Hepatocyte (in vitro differentiated cells): ENCODE data around the gene SNAI1. TPM values are rescaled to one million over a fixed set of nuclear protein-coding genes. Genes with fewer than 3 reads are reported as not detected.

Experiments used
- DNase-seq: peaks from one replicate; pipeline ENCODE4 v3.0.0-alpha.2; 2016; ENCODE audit warnings: low spot score
- H2AFZ ChIP-seq: fragments of 200-600 bp; sonication (generic); 2 replicates; pipeline ENCODE4 v1.6.0; 2016; ENCODE audit warnings: antibody characterized with exemption, mild to moderate bottlenecking
- H3K27ac ChIP-seq: fragments of 200-600 bp; sonication (generic); 2 replicates; pipeline ENCODE4 v1.5.1; 2016; ENCODE audit warnings: mild to moderate bottlenecking
- H3K27me3 ChIP-seq: fragments of 200-600 bp; sonication (generic); 2 replicates; pipeline ENCODE4 v1.6.1; 2016
- H3K36me3 ChIP-seq: fragments of 200-600 bp; sonication (generic); replicated peaks from 2 replicates; pipeline ENCODE4 v1.5.1; 2016; ENCODE audit warnings: low read depth; ENCODE audit not compliant: insufficient read depth
- H3K4me1 ChIP-seq: fragments of 200-600 bp; sonication (generic); 2 replicates; pipeline ENCODE4 v1.5.1; 2016; ENCODE audit warnings: mild to moderate bottlenecking, moderate library complexity; ENCODE audit not compliant: insufficient read depth
- H3K4me2 ChIP-seq: fragments of 200-600 bp; sonication (generic); 2 replicates; pipeline ENCODE4 v1.6.0; 2016
- H3K4me3 ChIP-seq: fragments of 200-600 bp; sonication (generic); 2 replicates; pipeline ENCODE4 v1.5.1; 2016; ENCODE audit warnings: mild to moderate bottlenecking
- H3K79me2 ChIP-seq: fragments of 200-600 bp; sonication (generic); 2 replicates; pipeline ENCODE4 v1.6.0; 2017; ENCODE audit warnings: mild to moderate bottlenecking
- H3K9me2 ChIP-seq: fragments of 200-600 bp; sonication (generic); replicated peaks from 2 replicates; pipeline ENCODE4 v1.6.0; 2017; ENCODE audit warnings: mild to moderate bottlenecking; ENCODE audit not compliant: insufficient read depth
- H3K9me3 ChIP-seq: fragments of 200-600 bp; sonication (generic); 2 replicates; pipeline ENCODE4 v1.5.1; 2016; ENCODE audit warnings: low read depth, mild to moderate bottlenecking
- H4K20me1 ChIP-seq: fragments of 200-600 bp; sonication (generic); 2 replicates; pipeline ENCODE4 v1.6.0; 2016; ENCODE audit warnings: mild to moderate bottlenecking; ENCODE audit not compliant: insufficient read depth, poor library complexity, severe bottlenecking
- CTCF ChIP-seq: fragments of 200-600 bp; sonication (generic); IDR thresholded peaks from 2 replicates; pipeline ENCODE4 v1.5.1; 2016; ENCODE audit warnings: antibody characterized with exemption, mild to moderate bottlenecking; ENCODE audit not compliant: poor library complexity
- EZH2 ChIP-seq: fragments of 200-600 bp; sonication (generic); IDR thresholded peaks from 2 replicates; pipeline ENCODE4 v1.6.1; 2016; ENCODE audit warnings: antibody characterized with exemption, mild to moderate bottlenecking, borderline replicate concordance
- EZH2phosphoT487 ChIP-seq: fragments of 200-600 bp; sonication (generic); IDR thresholded peaks from one replicate; pipeline ENCODE4 v1.6.1; 2018; ENCODE audit warnings: antibody characterized with exemption, mild to moderate bottlenecking, low read depth, moderate library complexity; ENCODE audit not compliant: unreplicated experiment, severe bottlenecking
- WGBS: methylation state at CpG from one replicate; pipeline ENCODE4 v1.1.6; 2016; ENCODE audit warnings: low lambda C conversion rate; ENCODE audit errors: missing lambda C conversion rate; 5-methylcytosine and 5-hydroxymethylcytosine counted together
- polyA plus RNA-seq: library from polyadenylated mRNA; unstranded; fragments of >200 nt; fragmentation: Nextera tagmentation; extraction: Ambion mirVana; gene quantifications from 2 replicates; pipeline ENCODE4 v1.2.1, GENCODE V29; 2016
- small RNA-seq: library from RNA; depleted of rRNA; stranded (forward); fragments of <200 nt; gene quantifications from one replicate; pipeline ENCODE3, GENCODE V24; 2014
- total RNA-seq: library from RNA; depleted of rRNA; stranded (reverse); fragments of >200 nt; gene quantifications from 2 replicates; pipeline ENCODE4 v1.2.3, GENCODE V29; 2014

The SNAI1 gene
- total and polyA plus RNA-seq, 2 experiments from 2014 or later: 2.9 to 9.8 TPM

- Histone ChIP-seq H3K27me3 (no peaks in the 10 kb centered on the region), H3K9me3 (no peaks in the 10 kb centered on the region), H3K4me2 (no peak overlapping the region), H3K27ac (no peak overlapping the region), H3K36me3 (no peaks in the 10 kb centered on the region), H3K9me2 (no peaks in the 10 kb centered on the region), H4K20me1 (no peaks in the 10 kb centered on the region), H3K4me3 (no peak overlapping the region), H3K4me1 (peaks cover 18% of the 10 kb centered on the region), H3K79me2 (no peaks in the 10 kb centered on the region), H2AFZ (no peak overlapping the region)
- TF ChIP-seq EZH2 (no peak), CTCF (no peak), EZH2phosphoT487 (no peak)
- 68% methylated on average over 3 of the region's 3 CpGs for WGBS
- no peak for DNase-seq
These were observed 54.3 kb downstream of the SNAI1 start for GRCh38 chr20:50037123-50037522.

- Histone ChIP-seq H3K4me3 (no peak overlapping the region), H3K9me2 (no peaks in the 10 kb centered on the region), H3K9me3 (no peaks in the 10 kb centered on the region), H3K4me2 (no peak overlapping the region), H3K27ac (no peak overlapping the region), H3K79me2 (no peaks in the 10 kb centered on the region), H3K4me1 (peaks cover 18% of the 10 kb centered on the region), H4K20me1 (no peaks in the 10 kb centered on the region), H3K27me3 (no peaks in the 10 kb centered on the region), H2AFZ (no peak overlapping the region), H3K36me3 (no peaks in the 10 kb centered on the region)
- 85% methylated on average over 7 of the region's 7 CpGs for WGBS
- DNase-seq: no peak
- TF ChIP-seq CTCF (no peak), EZH2phosphoT487 (no peak), EZH2 (no peak)
These were observed 54.8 kb downstream of the SNAI1 start for GRCh38 chr20:50037575-50037974.

DNA sequence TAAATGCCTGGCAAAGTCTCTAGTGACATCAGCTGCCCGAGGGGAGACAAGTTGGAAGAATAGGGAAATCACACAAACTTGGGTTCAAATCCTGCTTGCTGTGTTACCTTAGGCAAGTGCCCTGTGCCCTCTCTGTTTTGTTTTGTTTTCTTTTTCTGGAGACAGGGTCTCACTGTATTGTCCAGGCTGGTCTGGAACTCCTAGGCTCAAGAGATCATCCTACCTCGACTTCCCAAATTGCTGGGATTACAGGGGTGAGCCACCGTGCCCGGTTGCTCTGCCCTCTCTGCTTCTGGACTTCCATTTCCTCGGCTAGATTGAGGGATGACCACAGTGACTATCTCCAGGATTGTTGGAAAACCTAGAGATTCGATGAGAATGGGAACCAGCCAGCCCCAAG, 55.4 kb downstream of the SNAI1 start:
- no peak overlapping the region for H3K4me3 ChIP-seq
- H3K9me3 ChIP-seq: no peaks in the 10 kb centered on the region
- peaks cover 18% of the 10 kb centered on the region for H3K4me1 ChIP-seq
- no peak for DNase-seq
- H3K4me2 ChIP-seq: no peak overlapping the region
- H4K20me1 ChIP-seq: no peaks in the 10 kb centered on the region
- WGBS: 78% methylated on average over 6 of the region's 6 CpGs
- TF ChIP-seq CTCF (no peak), EZH2 (no peak), EZH2phosphoT487 (no peak)
- H3K9me2 ChIP-seq: no peaks in the 10 kb centered on the region
- H3K27me3 ChIP-seq: no peaks in the 10 kb centered on the region
- no peaks in the 10 kb centered on the region for H3K36me3 ChIP-seq
- no peak overlapping the region for H3K27ac ChIP-seq
- no peaks in the 10 kb centered on the region for H3K79me2 ChIP-seq
- H2AFZ ChIP-seq: no peak overlapping the region

Small RNA genes within 50 kb of the gene (small RNA-seq; reads per million reads assigned to genes)
- gene RF00017 (not detected), gene RNU6-147P (not detected)

Other genes with a start within 250 kb of the SNAI1 start
- gene SLC9A8, start 170.2 kb upstream of the SNAI1 start, total RNA-seq: 6.7 and 10.4 TPM in 2 replicates
- 4.9 and 8.2 TPM in 2 replicates for gene SLC9A8, start 170.2 kb upstream of the SNAI1 start, polyA plus RNA-seq
- gene SPATA2, start 67.5 kb upstream of the SNAI1 start, total RNA-seq: 4.9 and 5.9 TPM in 2 replicates
- 9.6 and 10.1 TPM in 2 replicates for gene SPATA2, start 67.5 kb upstream of the SNAI1 start, polyA plus RNA-seq
- 67.1 and 93.7 TPM in 2 replicates for gene RNF114, start 46.6 kb upstream of the SNAI1 start, total RNA-seq
- gene RNF114, start 46.6 kb upstream of the SNAI1 start, polyA plus RNA-seq: 64.8 and 65.8 TPM in 2 replicates
- 57.7 and 64.0 TPM in 2 replicates for gene UBE2V1, start 130.2 kb downstream of the SNAI1 start, total RNA-seq
- 112 and 114 TPM in 2 replicates for gene UBE2V1, start 130.2 kb downstream of the SNAI1 start, polyA plus RNA-seq
- 24.5 and 29.5 TPM in 2 replicates for gene PEDS1, start 170.7 kb downstream of the SNAI1 start, total RNA-seq
- 39.1 and 46.2 TPM in 2 replicates for gene PEDS1, start 170.7 kb downstream of the SNAI1 start, polyA plus RNA-seq
- 58.9 and 60.9 TPM in 2 replicates for gene CEBPB, start 207.8 kb downstream of the SNAI1 start, total RNA-seq
- 159 and 183 TPM in 2 replicates for gene CEBPB, start 207.8 kb downstream of the SNAI1 start, polyA plus RNA-seq